SK-N-SH treated with all-trans-retinoic acid at 6 μM for 48 hours (cell line): ENCODE measurements around the gene DDAH1.

Experiments used
- ESRRG ChIP-seq: fragments of 250-450 bp; sonication (Bioruptor Pico); IDR thresholded peaks from 2 replicates; pipeline ENCODE4 v1.6.1; 2021; ENCODE audit warnings: mild to moderate bottlenecking
- ZC3H10 ChIP-seq: fragments of 250-450 bp; sonication (Bioruptor Pico); IDR thresholded peaks from 2 replicates; pipeline ENCODE4 v1.5.1; 2021; ENCODE audit warnings: mild to moderate bottlenecking, moderate library complexity
- ZNF70 ChIP-seq: fragments of 450-650 bp; formaldehyde crosslinking; IDR thresholded peaks from 2 replicates; pipeline ENCODE4 v1.5.0; 2020; ENCODE audit warnings: mild to moderate bottlenecking, moderate library complexity
- ZNF8 ChIP-seq: fragments of 450-650 bp; formaldehyde crosslinking; IDR thresholded peaks from 2 replicates; pipeline ENCODE4 v1.5.0; 2020; ENCODE audit warnings: mild to moderate bottlenecking, moderate library complexity
- TF ChIP-seq, protein P1 (sequence below): fragments of 250-450 bp; sonication (Bioruptor Pico); IDR thresholded peaks from 2 replicates; pipeline ENCODE4 v1.5.1; 2020; ENCODE audit warnings: low read depth, mild to moderate bottlenecking, moderate library complexity

DNA sequence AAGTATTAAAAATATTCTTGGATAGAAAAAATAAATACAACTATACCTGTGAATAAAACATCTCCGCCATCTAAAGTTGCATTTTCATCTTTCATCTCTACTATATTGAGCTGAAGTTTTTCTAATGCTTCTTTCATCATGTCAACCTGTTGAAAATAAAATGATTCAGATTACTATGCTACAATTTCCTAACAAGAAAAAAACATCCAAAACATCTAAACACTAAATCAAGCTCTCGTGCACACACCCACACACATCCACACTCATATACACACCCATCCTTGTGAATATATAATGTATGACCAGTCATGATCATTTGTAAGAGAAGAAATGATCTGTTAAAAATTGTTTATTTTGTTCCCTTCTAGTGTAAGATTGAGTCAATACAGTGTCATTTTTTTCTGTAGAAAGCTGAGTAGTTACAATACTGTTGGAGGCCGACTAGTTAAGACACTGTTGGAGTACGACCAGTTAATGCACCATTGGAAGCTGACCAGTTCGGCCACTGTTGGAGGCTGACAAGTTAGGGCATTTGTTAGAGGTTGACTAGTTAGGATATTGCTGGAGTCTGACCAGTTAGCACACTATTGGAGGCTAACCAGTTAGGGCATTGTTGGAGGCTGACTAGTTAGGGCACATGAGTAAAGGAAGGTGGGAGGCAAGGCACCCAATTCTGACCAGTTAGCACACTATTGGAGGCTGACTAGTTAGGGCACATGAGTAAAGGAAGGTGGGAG, 106.1 kb downstream of the DDAH1 start:
- TF ChIP-seq, protein P1, sequence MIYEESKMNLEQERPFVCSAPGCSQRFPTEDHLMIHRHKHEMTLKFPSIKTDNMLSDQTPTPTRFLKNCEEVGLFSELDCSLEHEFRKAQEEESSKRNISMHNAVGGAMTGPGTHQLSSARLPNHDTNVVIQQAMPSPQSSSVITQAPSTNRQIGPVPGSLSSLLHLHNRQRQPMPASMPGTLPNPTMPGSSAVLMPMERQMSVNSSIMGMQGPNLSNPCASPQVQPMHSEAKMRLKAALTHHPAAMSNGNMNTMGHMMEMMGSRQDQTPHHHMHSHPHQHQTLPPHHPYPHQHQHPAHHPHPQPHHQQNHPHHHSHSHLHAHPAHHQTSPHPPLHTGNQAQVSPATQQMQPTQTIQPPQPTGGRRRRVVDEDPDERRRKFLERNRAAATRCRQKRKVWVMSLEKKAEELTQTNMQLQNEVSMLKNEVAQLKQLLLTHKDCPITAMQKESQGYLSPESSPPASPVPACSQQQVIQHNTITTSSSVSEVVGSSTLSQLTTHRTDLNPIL (CRISPR knock-in tag): no peak
- TF ChIP-seq ZNF70 (CRISPR knock-in tag): no peak
- no peak for TF ChIP-seq ZC3H10 (CRISPR knock-in tag)
- no peak for TF ChIP-seq ESRRG (CRISPR knock-in tag)
- no peak for TF ChIP-seq ZNF8 (CRISPR knock-in tag)
